A673 (cell line): ENCODE results near the gene TTC22. TPM values are rescaled to one million over a fixed set of nuclear protein-coding genes. Genes with fewer than 3 reads are reported as not detected.

Experiments used
- BruUV-seq: library from RNA; stranded (reverse); fragments of 400-500 nt; replicated peaks from 2 replicates; lab custom pipeline; 2021; lab: Mats Ljungman, UMichigan
- CTCF ChIA-PET: fragments of 300-600 bp; sonication (Branson Sonifier 250); formaldehyde crosslinking; loops from one replicate; lab custom pipeline; 2022; ENCODE audit warnings: antibody characterized with exemption; lab: Charles Lee
- POLR2A ChIA-PET: fragments of 300-600 bp; sonication (Branson Sonifier 250); formaldehyde crosslinking; loops from one replicate; lab custom pipeline; 2022; ENCODE audit warnings: antibody characterized with exemption; ENCODE audit not compliant: low non-redundant PET; lab: Charles Lee
- DNase-seq: peaks from one replicate; pipeline ENCODE4 v3.0.0-alpha.2; 2015; ENCODE audit warnings: low spot score
- H3K27ac ChIP-seq: fragments of 200-600 bp; sonication (generic); 2 replicates; pipeline ENCODE4 v1.5.1; 2016; ENCODE audit warnings: mixed run types, low read depth, mild to moderate bottlenecking, mixed read lengths, antibody characterized with exemption, low read length; ENCODE audit not compliant: poor library complexity, severe bottlenecking
- H3K27me3 ChIP-seq: fragments of 200-600 bp; sonication (generic); replicated peaks from 2 replicates; pipeline ENCODE4 v1.6.1; 2017; ENCODE audit warnings: mixed run types, low read depth, mild to moderate bottlenecking, mixed read lengths, antibody characterized with exemption, low read length; ENCODE audit not compliant: insufficient read depth, poor library complexity
- H3K36me3 ChIP-seq: fragments of 200-600 bp; sonication (generic); 2 replicates; pipeline ENCODE4 v1.6.1; 2016; ENCODE audit warnings: mixed run types, mild to moderate bottlenecking, mixed read lengths, antibody characterized with exemption, low read length; ENCODE audit not compliant: insufficient read depth, poor library complexity, severe bottlenecking
- H3K4me1 ChIP-seq: fragments of 200-600 bp; sonication (generic); 2 replicates; pipeline ENCODE4 v1.6.1; 2017; ENCODE audit warnings: mixed run types, mild to moderate bottlenecking, mixed read lengths, antibody characterized with exemption, low read length; ENCODE audit not compliant: insufficient read depth, poor library complexity, severe bottlenecking
- H3K4me3 ChIP-seq: fragments of 200-600 bp; sonication (generic); 2 replicates; pipeline ENCODE4 v1.5.1; 2016; ENCODE audit warnings: low read depth, mixed run types, mild to moderate bottlenecking, mixed read lengths, low read length; ENCODE audit not compliant: poor library complexity, severe bottlenecking
- H3K9me3 ChIP-seq: fragments of 200-600 bp; sonication (generic); 2 replicates; pipeline ENCODE4 v1.6.1; 2016; ENCODE audit warnings: mixed run types, low read depth, mild to moderate bottlenecking, mixed read lengths, antibody characterized with exemption, low read length; ENCODE audit not compliant: poor library complexity, severe bottlenecking
- CTCF ChIP-seq: fragments of 300-800, 200-600 bp; sonication (generic); conservative IDR thresholded peaks from 2 replicates; pipeline ENCODE4 v1.5.1; 2017; ENCODE audit warnings: low read depth, mild to moderate bottlenecking, antibody characterized with exemption, low read length, moderate library complexity, mixed read lengths
- EZH2 ChIP-seq: fragments of 200-600 bp; sonication (generic); IDR thresholded peaks from 2 replicates; pipeline ENCODE4 v1.6.1; 2017; ENCODE audit warnings: borderline replicate concordance, low read depth, mild to moderate bottlenecking, mixed read lengths, antibody characterized with exemption, low read length; ENCODE audit not compliant: poor library complexity, severe bottlenecking
- intact Hi-C: fragments of 100-400 bp; cut with micrococcal nuclease; formaldehyde crosslinking; loops from one replicate; pipeline ENCODE4 v1.10.0; 2022; ENCODE audit not compliant: unreplicated experiment
- total RNA-seq: library from RNA; stranded (reverse); gene quantifications from 2 replicates; pipeline ENCODE4 v1.2.3, GENCODE V29; 2021

Gene TTC22
- total RNA-seq, 1 experiment from 2014 or later = not detected

GRCh38 chr1:54808443-54809207 lies 7.5 kb upstream of the TTC22 start:
- Histone ChIP-seq H3K36me3 (no peaks in the 10 kb centered on the region), H3K27me3 (no peaks in the 10 kb centered on the region), H3K9me3 (no peaks in the 10 kb centered on the region), H3K27ac (no peak overlapping the region), H3K4me3 (no peak overlapping the region), H3K4me1 (peaks cover 5% of the 10 kb centered on the region)
- no TSS peak for BruUV-seq
- ChIA-PET CTCF (interaction anchor here (0.5 kb wide), 1 partner anchor 141 kb away, joined by 4 read pairs; no protein-coding TSS in a partner anchor), POLR2A (no interaction called here)
- intact Hi-C loops = no loop called here
- no peak for TF ChIP-seq EZH2
- peak; percentile 62 for TF ChIP-seq CTCF
- no peak for DNase-seq

GRCh38 chr1:54807756-54808155 lies 6.6 kb upstream of the TTC22 start:
- DNase-seq = no peak
- Histone ChIP-seq H3K27me3 (no peaks in the 10 kb centered on the region), H3K27ac (no peak overlapping the region), H3K9me3 (no peaks in the 10 kb centered on the region), H3K4me3 (no peak overlapping the region), H3K36me3 (no peaks in the 10 kb centered on the region), H3K4me1 (no peaks in the 10 kb centered on the region)
- intact Hi-C loops = no loop called here
- POLR2A ChIA-PET = no interaction called here
- CTCF ChIA-PET = no interaction called here
- no TSS peak for BruUV-seq
- no peak for TF ChIP-seq EZH2
- no peak for TF ChIP-seq CTCF

DNA sequence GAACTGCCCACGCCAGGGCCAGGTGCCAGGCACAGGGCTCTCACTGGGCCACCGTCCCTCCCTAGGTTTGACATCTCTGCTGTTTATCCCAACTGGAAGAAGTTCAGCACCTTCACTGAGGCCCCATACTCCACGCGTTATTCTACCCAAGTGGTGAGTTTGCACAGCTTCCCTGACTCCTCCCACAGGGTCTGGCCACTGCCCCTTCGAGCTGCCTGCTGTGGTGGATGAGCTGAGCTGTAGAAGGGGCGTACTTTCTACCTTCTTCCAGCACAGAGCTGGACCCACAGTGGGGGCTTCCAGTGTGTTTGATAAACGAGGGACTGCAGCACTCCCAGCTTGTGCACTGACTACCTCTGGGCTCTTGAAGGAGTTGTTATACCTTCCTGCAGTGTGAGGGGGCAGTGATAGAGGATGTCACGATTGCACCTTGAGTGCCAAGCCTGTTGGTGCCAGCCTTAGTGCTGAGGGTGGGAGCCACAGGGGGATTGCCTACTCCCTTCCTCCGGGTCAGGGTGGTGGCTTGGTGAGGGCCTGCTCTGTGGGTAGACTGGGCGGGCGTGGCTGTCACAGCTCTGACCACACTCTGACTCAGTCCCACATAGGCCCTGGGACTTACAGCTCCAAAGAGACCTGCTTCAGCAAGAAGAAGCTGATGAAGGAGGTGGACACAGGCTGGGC lies 5.9 kb upstream of the TTC22 start:
- BruUV-seq = no TSS peak
- CTCF ChIA-PET = no interaction called here
- no peak for DNase-seq
- Histone ChIP-seq H3K36me3 (no peaks in the 10 kb centered on the region), H3K27ac (no peak overlapping the region), H3K9me3 (no peaks in the 10 kb centered on the region), H3K27me3 (peaks cover under 1% of the 10 kb centered on the region), H3K4me3 (no peak overlapping the region), H3K4me1 (no peaks in the 10 kb centered on the region)
- intact Hi-C loops = no loop called here
- POLR2A ChIA-PET = no interaction called here
- TF ChIP-seq CTCF = no peak
- TF ChIP-seq EZH2 = no peak
